HepG2 (cell line): ENCODE data around the gene SRCIN1. TPM values are rescaled to one million over a fixed set of nuclear protein-coding genes. Genes with fewer than 3 reads are reported as not detected.
A peak's percentile ranks its signal among the peaks of the same experiment; 100 is the strongest.

Experiments
- CBX5 ChIP-seq: sonication (generic); formaldehyde crosslinking; IDR thresholded peaks from 2 replicates; pipeline ENCODE4 v1.4.0; 2020; ENCODE audit warnings: missing genetic modification reagents, borderline replicate concordance
- FOXA3 ChIP-seq: IDR thresholded peaks from 2 replicates; pipeline ENCODE4 v1.6.1; 2016; ENCODE audit warnings: missing genetic modification reagents, missing compliant biosample characterization
- GABPA ChIP-seq, 2 experiments: IDR thresholded peaks; 2 replicates each; pipeline ENCODE4 v1.6.1; 2011 to 2016; ENCODE audit warnings: low read depth in 2 of 2, low read length in 1 of 2, missing biosample characterization in 1 of 2, missing genetic modification characterization in 1 of 2
- HMGA1 ChIP-seq: sonication (generic); formaldehyde crosslinking; conservative IDR thresholded peaks from 2 replicates; pipeline ENCODE4 v1.4.0; 2020; ENCODE audit warnings: missing genetic modification reagents
- KLF15 ChIP-seq: sonication (generic); formaldehyde crosslinking; IDR thresholded peaks from 2 replicates; pipeline ENCODE4 v1.8.1; 2023; ENCODE audit warnings: borderline replicate concordance, mild to moderate bottlenecking, inconsistent platforms, missing genetic modification reagents, mixed read lengths
- MTA3 ChIP-seq: sonication (generic); formaldehyde crosslinking; IDR thresholded peaks from 2 replicates; pipeline ENCODE4 v1.4.0; 2020; ENCODE audit warnings: missing genetic modification reagents
- MXI1 ChIP-seq: IDR thresholded peaks from 3 replicates; pipeline ENCODE4 v1.6.1; 2012; ENCODE audit warnings: low read depth, low read length, inconsistent platforms, borderline replicate concordance
- NR3C1 ChIP-seq: sonication (generic); formaldehyde crosslinking; IDR thresholded peaks from 2 replicates; pipeline ENCODE4 v1.4.0; 2020; ENCODE audit warnings: missing genetic modification reagents
- RFX3 ChIP-seq: IDR thresholded peaks from 2 replicates; pipeline ENCODE4 v1.6.1; 2016; ENCODE audit warnings: missing biosample characterization, missing genetic modification reagents
- SALL1 ChIP-seq: sonication (generic); formaldehyde crosslinking; IDR thresholded peaks from 2 replicates; pipeline ENCODE4 v1.8.0; 2022; ENCODE audit warnings: mild to moderate bottlenecking, missing genetic modification reagents
- SAP130 ChIP-seq: IDR thresholded peaks from 2 replicates; pipeline ENCODE4 v1.6.1; 2016; ENCODE audit warnings: low read depth
- SNAI1 ChIP-seq: sonication (generic); formaldehyde crosslinking; IDR thresholded peaks from 2 replicates; pipeline ENCODE4 v1.5.0; 2020; ENCODE audit warnings: mild to moderate bottlenecking, missing genetic modification reagents, borderline replicate concordance
- TBX3 ChIP-seq: fragments of 450-650 bp; IDR thresholded peaks from 2 replicates; pipeline ENCODE4 v1.6.1; 2017; ENCODE audit warnings: antibody characterized with exemption, mild to moderate bottlenecking, inconsistent platforms, borderline replicate concordance
- ZBTB7B ChIP-seq: sonication (generic); formaldehyde crosslinking; IDR thresholded peaks from 2 replicates; pipeline ENCODE4 v1.4.0; 2020; ENCODE audit warnings: missing genetic modification reagents
- ZNF251 ChIP-seq: sonication (generic); formaldehyde crosslinking; IDR thresholded peaks from 2 replicates; pipeline ENCODE4 v1.9.0; 2021; ENCODE audit warnings: mild to moderate bottlenecking, missing genetic modification reagents
- polyA plus RNA-seq, 8 experiments: library from polyadenylated mRNA; depleted of rRNA in 3 of 8; stranded (reverse) in 7 of 8; unstranded in 1 of 8; fragments of >200 nt; fragmentation: Illumina TruSeq in 4 of 8; extraction: Trizol in 4 of 8; gene quantifications; 2 replicates each; pipeline versions ENCODE4 v1.2.1 to v1.2.3, GENCODE V29; 2011 to 2016; ENCODE audit warnings: low read depth in 4 of 8, missing spikeins in 1 of 8, mixed read lengths in 1 of 8; ENCODE audit not compliant: insufficient read depth in 1 of 8
- total RNA-seq, 5 experiments: library from RNA; depleted of rRNA; stranded (reverse); fragments of >200 nt; fragmentation: Illumina TruSeq; extraction: Trizol; gene quantifications; 2 replicates each; pipeline ENCODE4 v1.2.3, GENCODE V29; 2016; ENCODE audit warnings: low read depth in 1 of 5
- TF ChIP-seq, protein P1 (sequence below): sonication (generic); formaldehyde crosslinking; IDR thresholded peaks from 2 replicates; pipeline ENCODE4 v1.4.0; 2020; ENCODE audit warnings: missing genetic modification reagents
- TF ChIP-seq, protein P2 (sequence below): sonication (generic); formaldehyde crosslinking; IDR thresholded peaks from 2 replicates; pipeline ENCODE4 v1.9.0; 2021; ENCODE audit warnings: mild to moderate bottlenecking, missing genetic modification reagents
- TF ChIP-seq, protein P3 (sequence below): sonication (generic); formaldehyde crosslinking; IDR thresholded peaks from 2 replicates; pipeline ENCODE4 v1.5.0; 2020; ENCODE audit warnings: missing genetic modification reagents

Gene SRCIN1
- total and polyA plus RNA-seq, 2 of the 13 experiments (the other 11 are each of a cell fraction or from before 2014, with no cell fraction given) = 1.2 to 9.6 TPM

DNA sequence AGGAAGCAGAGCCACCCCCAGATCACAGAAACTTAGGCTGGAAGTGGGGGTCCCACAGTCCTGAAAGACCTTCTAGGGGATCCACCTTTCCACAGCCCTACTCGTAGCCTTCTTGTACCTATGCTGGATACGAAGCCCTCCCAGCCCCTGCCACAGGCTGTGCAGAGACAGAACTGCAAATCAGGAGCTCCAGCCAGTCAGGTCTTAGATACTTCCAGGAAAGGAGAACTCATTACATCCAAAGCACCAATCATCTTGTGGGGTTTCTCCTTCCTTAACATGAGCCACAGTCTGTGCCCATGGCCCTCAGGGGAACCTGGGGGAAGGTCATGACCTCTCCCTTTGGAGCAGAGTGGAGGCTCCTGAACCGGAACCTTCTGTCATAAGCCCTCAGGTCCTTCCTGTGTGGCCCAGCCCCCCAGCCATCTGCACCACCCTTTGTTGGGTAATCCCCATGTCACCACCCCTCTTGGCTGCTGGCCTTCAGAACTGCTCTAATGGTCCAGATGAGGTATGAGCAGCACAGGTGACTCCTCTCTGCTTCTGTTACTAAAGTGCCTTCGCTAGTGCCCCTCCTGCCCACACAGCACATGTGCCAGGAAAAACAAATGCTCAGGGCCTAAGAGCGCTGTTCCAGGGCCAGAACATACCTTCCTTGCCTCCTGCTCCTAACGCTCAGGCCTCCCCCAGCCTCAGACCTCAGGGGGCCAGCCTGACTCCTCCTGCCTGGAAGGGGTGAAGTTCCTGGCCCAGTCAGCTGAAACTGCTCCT, 14.6 kb downstream of the SRCIN1 start (continued):
- TF ChIP-seq CBX5 (CRISPR knock-in tag) (no peak; the same call in 1 of the 2 replicates), RFX3 (CRISPR knock-in tag) (no peak), GABPA (IDR thresholded peaks at IDR 0.05; ENCODE audit: low read depth, low read length) (peak; percentile 53; the same call in 1 of the 2 replicates), GABPA (CRISPR knock-in tag; IDR thresholded peaks at IDR 0.05; ENCODE audit: low read depth) (peak; percentile 78), ZBTB7B (CRISPR knock-in tag) (peak; percentile 60; the same call in 1 of the 2 replicates), ZNF251 (CRISPR knock-in tag) (no peak), SALL1 (CRISPR knock-in tag) (no peak; the same call in 1 of the 2 replicates), MTA3 (CRISPR knock-in tag) (no peak), FOXA3 (CRISPR knock-in tag) (peak; percentile 34; the same call in 1 of the 2 replicates), SAP130 (CRISPR knock-in tag) (peak; percentile 71), SNAI1 (no peak), HMGA1 (CRISPR knock-in tag) (no peak), NR3C1 (no peak), TBX3 (no peak), MXI1 (no peak), KLF15 (no peak)
- TF ChIP-seq, protein P1, sequence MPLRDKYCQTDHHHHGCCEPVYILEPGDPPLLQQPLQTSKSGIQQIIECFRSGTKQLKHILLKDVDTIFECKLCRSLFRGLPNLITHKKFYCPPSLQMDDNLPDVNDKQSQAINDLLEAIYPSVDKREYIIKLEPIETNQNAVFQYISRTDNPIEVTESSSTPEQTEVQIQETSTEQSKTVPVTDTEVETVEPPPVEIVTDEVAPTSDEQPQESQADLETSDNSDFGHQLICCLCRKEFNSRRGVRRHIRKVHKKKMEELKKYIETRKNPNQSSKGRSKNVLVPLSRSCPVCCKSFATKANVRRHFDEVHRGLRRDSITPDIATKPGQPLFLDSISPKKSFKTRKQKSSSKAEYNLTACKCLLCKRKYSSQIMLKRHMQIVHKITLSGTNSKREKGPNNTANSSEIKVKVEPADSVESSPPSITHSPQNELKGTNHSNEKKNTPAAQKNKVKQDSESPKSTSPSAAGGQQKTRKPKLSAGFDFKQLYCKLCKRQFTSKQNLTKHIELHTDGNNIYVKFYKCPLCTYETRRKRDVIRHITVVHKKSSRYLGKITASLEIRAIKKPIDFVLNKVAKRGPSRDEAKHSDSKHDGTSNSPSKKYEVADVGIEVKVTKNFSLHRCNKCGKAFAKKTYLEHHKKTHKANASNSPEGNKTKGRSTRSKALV = no peak
- TF ChIP-seq, protein P2, sequence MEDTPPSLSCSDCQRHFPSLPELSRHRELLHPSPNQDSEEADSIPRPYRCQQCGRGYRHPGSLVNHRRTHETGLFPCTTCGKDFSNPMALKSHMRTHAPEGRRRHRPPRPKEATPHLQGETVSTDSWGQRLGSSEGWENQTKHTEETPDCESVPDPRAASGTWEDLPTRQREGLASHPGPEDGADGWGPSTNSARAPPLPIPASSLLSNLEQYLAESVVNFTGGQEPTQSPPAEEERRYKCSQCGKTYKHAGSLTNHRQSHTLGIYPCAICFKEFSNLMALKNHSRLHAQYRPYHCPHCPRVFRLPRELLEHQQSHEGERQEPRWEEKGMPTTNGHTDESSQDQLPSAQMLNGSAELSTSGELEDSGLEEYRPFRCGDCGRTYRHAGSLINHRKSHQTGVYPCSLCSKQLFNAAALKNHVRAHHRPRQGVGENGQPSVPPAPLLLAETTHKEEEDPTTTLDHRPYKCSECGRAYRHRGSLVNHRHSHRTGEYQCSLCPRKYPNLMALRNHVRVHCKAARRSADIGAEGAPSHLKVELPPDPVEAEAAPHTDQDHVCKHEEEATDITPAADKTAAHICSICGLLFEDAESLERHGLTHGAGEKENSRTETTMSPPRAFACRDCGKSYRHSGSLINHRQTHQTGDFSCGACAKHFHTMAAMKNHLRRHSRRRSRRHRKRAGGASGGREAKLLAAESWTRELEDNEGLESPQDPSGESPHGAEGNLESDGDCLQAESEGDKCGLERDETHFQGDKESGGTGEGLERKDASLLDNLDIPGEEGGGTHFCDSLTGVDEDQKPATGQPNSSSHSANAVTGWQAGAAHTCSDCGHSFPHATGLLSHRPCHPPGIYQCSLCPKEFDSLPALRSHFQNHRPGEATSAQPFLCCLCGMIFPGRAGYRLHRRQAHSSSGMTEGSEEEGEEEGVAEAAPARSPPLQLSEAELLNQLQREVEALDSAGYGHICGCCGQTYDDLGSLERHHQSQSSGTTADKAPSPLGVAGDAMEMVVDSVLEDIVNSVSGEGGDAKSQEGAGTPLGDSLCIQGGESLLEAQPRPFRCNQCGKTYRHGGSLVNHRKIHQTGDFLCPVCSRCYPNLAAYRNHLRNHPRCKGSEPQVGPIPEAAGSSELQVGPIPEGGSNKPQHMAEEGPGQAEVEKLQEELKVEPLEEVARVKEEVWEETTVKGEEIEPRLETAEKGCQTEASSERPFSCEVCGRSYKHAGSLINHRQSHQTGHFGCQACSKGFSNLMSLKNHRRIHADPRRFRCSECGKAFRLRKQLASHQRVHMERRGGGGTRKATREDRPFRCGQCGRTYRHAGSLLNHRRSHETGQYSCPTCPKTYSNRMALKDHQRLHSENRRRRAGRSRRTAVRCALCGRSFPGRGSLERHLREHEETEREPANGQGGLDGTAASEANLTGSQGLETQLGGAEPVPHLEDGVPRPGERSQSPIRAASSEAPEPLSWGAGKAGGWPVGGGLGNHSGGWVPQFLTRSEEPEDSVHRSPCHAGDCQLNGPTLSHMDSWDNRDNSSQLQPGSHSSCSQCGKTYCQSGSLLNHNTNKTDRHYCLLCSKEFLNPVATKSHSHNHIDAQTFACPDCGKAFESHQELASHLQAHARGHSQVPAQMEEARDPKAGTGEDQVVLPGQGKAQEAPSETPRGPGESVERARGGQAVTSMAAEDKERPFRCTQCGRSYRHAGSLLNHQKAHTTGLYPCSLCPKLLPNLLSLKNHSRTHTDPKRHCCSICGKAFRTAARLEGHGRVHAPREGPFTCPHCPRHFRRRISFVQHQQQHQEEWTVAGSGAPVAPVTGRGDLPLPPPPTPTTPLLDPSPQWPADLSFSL (CRISPR knock-in tag) = no peak
- TF ChIP-seq, protein P3, sequence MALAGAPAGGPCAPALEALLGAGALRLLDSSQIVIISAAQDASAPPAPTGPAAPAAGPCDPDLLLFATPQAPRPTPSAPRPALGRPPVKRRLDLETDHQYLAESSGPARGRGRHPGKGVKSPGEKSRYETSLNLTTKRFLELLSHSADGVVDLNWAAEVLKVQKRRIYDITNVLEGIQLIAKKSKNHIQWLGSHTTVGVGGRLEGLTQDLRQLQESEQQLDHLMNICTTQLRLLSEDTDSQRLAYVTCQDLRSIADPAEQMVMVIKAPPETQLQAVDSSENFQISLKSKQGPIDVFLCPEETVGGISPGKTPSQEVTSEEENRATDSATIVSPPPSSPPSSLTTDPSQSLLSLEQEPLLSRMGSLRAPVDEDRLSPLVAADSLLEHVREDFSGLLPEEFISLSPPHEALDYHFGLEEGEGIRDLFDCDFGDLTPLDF = no peak
